ENCODE measurements around the gene BAIAP2. TPM values are rescaled to one million over a fixed set of nuclear protein-coding genes. Genes with fewer than 3 reads are reported as not detected.

Gene BAIAP2
- total RNA-seq: 6.0 TPM in 2 replicates

DNA sequence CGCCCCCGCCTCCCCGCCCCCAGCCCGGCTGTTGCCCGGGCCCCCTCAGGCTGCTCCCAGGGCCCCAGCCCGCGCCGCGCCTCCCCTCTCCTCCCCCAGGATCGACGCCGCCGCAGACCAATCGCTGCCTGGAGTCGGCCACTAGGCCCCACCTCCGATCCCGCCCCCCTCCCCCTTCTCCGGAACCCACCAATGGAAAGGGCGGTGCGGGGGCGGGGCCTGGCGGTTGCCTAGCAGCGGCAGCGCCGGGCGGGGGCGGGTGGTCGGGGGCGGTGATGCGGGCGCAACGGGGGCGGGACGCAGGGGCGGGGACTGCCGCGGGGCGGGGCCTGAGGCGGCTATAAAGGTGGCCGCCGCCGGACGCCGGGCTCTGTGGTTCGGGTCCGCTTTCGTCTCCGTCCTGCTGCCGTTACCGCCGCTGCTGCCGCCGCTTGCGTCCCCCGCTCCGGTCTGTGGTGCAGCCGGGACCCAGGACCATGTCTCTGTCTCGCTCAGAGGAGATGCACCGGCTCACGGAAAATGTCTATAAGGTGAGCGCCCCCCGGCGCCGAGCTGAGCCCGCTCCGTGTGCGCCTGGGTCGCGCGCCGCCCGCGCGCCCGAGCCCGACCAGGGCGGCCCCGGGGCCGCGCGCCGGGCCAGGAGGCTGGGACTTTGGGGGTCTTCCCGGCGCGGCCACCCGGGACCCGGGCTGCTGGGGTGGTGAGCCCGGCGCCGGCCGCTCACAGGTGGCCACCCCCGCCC is at the start of gene BAIAP2:
Gene BAIAP2, plus strand, starts transcription at position 373 of the 742 bp plus-strand sequence. Its CDS starts 104 bp downstream, at position 477.

DNA sequence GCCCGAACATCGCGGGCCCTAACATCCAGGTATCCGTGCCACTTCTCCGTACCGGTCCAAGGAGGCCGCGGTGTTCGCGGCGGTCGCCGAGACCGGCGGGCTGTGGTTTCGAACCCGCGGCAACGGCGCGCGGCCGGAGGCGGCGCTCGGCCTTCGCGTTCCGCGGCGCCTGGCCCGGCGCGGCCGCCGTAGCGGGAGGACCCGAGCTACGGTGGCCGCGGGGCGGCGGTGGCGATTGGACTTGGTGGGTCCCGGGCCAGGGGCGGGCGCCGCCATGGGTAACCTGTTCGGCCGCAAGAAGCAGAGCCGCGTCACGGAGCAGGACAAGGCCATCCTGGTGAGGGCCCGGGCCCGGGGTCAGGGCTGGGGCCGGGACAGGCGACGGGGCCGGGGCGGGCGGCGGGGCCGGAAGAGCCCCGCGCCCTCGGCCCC is 43.3 kb upstream of the BAIAP2 start, which contains the start of gene CHMP6:
Gene CHMP6, plus strand, starts transcription at position 197 of the 432 bp plus-strand sequence. Its CDS starts 78 bp downstream, at position 275.

GRCh38 chr17:81165246-81166032 is 130.5 kb downstream of the BAIAP2 start, which contains the start of gene PVALEF:
PVALEF (plus strand) TSS chr17:81165507; CDS start chr17:81181227, 15,720 bp downstream.

GRCh38 chr17:81166033-81166492 is 131.1 kb downstream of the BAIAP2 start, which contains the start of gene AATK:
AATK (minus strand) TSS chr17:81166221; CDS start chr17:81165992, 229 bp downstream.

Other genes with a start within 250 kb of the BAIAP2 start
- gene CHMP6, start 43.3 kb upstream of the BAIAP2 start, total RNA-seq: 16.8 and 17.0 TPM in 2 replicates
- gene PVALEF, start 130.4 kb downstream of the BAIAP2 start, total RNA-seq: not detected in 2 replicates
- 2.4 TPM in 2 replicates for gene AATK, start 131.1 kb downstream of the BAIAP2 start, total RNA-seq
- 14.4 and 16.6 TPM in 2 replicates for gene CEP131, start 187.8 kb downstream of the BAIAP2 start, total RNA-seq
- 10.2 and 17.9 TPM in 2 replicates for gene TEPSIN, start 203.9 kb downstream of the BAIAP2 start, total RNA-seq
- 36.5 and 64.5 TPM in 2 replicates for gene NDUFAF8, start 204.2 kb downstream of the BAIAP2 start, total RNA-seq